ENCODE results near the gene TEF.

TEF gene

DNA sequence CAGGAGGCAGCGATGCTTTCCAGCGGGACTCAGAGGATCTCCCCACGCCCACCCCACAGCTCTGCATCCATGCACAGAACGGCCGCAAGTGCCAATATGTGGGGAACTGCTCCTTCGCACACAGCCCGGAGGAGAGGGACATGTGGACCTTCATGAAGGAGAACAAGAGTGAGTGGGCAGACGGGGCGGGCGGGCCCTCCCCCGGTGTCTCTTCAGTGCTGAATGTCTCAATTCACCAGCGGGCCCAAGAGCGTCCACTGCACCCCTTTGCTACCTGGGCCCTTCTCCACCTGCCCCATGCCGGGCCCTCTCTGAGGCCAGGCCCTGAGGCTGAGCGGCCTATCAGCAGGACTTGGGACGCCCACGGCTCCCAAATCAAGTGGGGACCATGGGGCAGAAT is 25.8 kb upstream of the TEF start:
- Histone ChIP-seq H3K4me1 (no peaks in the 10 kb centered on the region), H3K4me3 (no peak overlapping the region), H3K27ac (no peak overlapping the region), H3K36me3 (peaks cover 52 to 82% (median 79%) of the 10 kb centered on the region in 3 donors), H3K9me3 (no peaks in the 10 kb centered on the region), H3K27me3 (no peaks in the 10 kb centered on the region)
- TF ChIP-seq, protein P1, sequence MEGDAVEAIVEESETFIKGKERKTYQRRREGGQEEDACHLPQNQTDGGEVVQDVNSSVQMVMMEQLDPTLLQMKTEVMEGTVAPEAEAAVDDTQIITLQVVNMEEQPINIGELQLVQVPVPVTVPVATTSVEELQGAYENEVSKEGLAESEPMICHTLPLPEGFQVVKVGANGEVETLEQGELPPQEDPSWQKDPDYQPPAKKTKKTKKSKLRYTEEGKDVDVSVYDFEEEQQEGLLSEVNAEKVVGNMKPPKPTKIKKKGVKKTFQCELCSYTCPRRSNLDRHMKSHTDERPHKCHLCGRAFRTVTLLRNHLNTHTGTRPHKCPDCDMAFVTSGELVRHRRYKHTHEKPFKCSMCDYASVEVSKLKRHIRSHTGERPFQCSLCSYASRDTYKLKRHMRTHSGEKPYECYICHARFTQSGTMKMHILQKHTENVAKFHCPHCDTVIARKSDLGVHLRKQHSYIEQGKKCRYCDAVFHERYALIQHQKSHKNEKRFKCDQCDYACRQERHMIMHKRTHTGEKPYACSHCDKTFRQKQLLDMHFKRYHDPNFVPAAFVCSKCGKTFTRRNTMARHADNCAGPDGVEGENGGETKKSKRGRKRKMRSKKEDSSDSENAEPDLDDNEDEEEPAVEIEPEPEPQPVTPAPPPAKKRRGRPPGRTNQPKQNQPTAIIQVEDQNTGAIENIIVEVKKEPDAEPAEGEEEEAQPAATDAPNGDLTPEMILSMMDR (IDR thresholded peaks at IDR 0.05) = no peak
- intact Hi-C loops (cut with DNase I; ENCODE audit: low total_unique reads) = no loop called here
- no peak for DNase-seq

DNA sequence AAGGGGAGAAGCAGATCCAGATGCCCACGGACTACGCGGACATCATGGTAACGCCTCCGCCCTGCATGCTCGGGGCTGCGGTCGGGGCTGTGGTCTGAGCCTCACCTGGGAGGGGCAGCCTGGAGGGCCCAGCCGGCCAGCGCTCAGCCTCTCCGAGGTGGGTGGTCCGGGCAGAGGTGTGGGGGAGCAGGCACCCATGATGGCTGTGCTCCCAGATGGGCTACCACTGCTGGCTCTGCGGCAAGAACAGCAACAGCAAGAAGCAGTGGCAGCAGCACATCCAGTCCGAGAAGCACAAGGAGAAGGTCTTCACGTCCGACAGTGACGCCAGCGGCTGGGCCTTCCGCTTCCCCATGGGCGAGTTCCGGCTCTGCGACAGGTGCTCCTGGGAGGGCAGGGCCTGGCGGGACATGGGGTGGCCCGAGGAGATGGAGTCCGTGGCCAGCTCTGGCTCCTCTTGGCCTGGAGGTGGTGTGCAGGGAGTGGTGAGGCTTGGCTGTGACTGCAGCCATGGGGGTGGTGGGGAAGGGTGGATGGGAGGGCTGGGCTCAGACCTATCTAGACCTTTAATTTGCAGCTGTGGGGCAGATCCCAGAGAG is 25.2 kb upstream of the TEF start:
- Histone ChIP-seq H3K4me1 (no peaks in the 10 kb centered on the region), H3K27ac (no peak overlapping the region), H3K36me3 (peaks cover 48 to 75% (median 73%) of the 10 kb centered on the region in 3 donors), H3K9me3 (no peaks in the 10 kb centered on the region), H3K4me3 (no peak overlapping the region), H3K27me3 (no peaks in the 10 kb centered on the region)
- TF ChIP-seq, protein P1 (IDR thresholded peaks at IDR 0.05) = no peak
- intact Hi-C loops (cut with DNase I; ENCODE audit: low total_unique reads) = no loop called here
- DNase-seq = no peak

DNA sequence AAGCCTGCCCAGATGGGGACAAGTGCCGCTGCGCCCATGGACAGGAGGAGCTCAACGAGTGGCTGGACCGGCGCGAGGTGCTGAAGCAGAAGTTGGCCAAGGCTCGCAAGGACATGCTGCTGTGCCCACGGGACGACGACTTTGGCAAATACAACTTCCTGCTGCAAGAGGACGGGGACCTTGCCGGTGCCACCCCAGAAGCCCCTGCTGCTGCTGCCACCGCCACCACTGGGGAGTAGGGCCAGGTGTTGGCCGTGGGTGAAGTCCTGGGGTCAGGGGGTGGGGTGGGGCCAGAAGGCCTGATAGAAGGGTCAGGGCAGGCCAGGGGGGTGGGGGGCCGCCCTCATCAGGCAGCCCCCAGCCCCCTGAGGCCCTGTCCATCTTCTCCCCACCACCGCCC is 24.6 kb upstream of the TEF start:
- Histone ChIP-seq H3K27ac (no peak overlapping the region), H3K36me3 (peaks cover 46 to 69% (median 67%) of the 10 kb centered on the region in 3 donors), H3K9me3 (no peaks in the 10 kb centered on the region), H3K4me3 (no peak overlapping the region), H3K4me1 (no peaks in the 10 kb centered on the region), H3K27me3 (no peaks in the 10 kb centered on the region)
- DNase-seq = no peak
- TF ChIP-seq, protein P1 (IDR thresholded peaks at IDR 0.05) = no peak
- intact Hi-C loops (cut with DNase I; ENCODE audit: low total_unique reads) = no loop called here

DNA sequence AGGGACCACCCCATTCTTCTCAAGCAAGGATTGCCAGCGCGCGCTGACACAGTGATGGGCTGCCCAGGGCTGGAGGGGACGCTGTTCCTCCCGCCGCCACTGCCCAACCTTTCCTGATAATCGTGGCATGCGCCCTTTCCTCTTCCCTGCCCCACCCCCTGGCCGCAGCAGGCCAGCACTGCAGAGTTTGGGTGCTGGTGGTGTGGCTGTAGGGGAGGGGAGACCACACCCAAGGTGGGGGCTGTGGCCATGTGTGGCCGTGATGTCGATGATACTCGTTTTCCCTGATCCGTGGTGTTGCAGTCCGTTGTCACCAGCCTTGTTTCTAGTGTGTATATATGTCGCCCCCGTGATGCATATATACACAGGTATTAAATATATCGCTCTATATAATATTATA is 22.8 kb upstream of the TEF start:
- TF ChIP-seq, protein P1 (IDR thresholded peaks at IDR 0.05) = no peak
- intact Hi-C loops (cut with DNase I; ENCODE audit: low total_unique reads) = no loop called here
- DNase-seq = no peak
- Histone ChIP-seq H3K9me3 (no peaks in the 10 kb centered on the region), H3K27me3 (no peaks in the 10 kb centered on the region), H3K4me3 (no peak overlapping the region), H3K4me1 (no peaks in the 10 kb centered on the region), H3K36me3 (peaks cover 31 to 51% (median 50%) of the 10 kb centered on the region in 3 donors), H3K27ac (no peak overlapping the region)

DNA sequence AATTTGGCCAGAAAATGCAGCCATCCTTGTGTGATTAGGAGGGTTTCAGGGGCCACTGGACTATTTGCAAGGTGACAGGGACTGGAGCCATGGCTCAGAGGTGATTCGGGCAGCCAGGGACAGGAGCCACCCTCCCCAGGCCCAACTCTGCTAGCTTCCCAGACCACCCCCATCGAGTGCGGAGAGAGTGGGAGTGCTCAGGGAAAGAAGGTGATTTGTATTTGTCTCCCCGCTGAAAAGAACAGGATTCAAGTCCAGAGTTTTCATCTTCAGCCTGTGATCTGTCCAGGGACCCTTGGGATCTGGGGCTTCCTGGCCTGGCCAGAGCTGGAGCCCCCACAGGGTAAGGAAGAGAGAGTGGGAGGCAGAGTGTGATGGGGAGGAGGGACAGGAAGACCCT is 22.4 kb upstream of the TEF start:
- intact Hi-C loops (cut with DNase I; ENCODE audit: low total_unique reads) = no loop called here
- TF ChIP-seq, protein P1 (IDR thresholded peaks at IDR 0.05) = no peak
- Histone ChIP-seq H3K4me1 (no peaks in the 10 kb centered on the region), H3K36me3 (peaks cover 28 to 47% (median 45%) of the 10 kb centered on the region in 3 donors), H3K27ac (no peak overlapping the region), H3K4me3 (no peak overlapping the region), H3K9me3 (no peaks in the 10 kb centered on the region), H3K27me3 (no peaks in the 10 kb centered on the region)
- DNase-seq = no peak

DNA sequence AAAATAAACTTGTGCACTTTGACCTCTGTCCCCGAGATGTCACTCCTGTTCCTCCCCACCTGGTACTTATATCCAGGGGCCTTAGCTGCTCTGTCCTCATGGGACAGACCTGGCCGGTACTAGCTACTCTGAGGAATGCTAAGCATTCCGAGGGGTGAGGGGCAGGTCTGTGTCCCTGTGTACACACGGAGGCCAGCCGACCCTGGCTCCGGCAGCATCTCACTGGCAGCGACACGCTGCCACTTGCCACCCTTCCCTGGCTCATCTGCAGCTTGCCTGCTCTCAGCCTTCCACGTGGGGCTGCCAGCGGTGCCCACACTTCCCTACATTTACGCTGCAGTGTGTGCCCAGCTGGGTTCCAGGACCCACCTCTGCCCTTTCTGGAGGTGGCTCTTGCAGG is 21.6 kb upstream of the TEF start:
- TF ChIP-seq, protein P1 (IDR thresholded peaks at IDR 0.05) = no peak
- no peak overlapping the region for H3K4me3 ChIP-seq
- intact Hi-C loops (cut with DNase I; ENCODE audit: low total_unique reads) = loop anchor here (10.0 kb wide), 1 partner anchor 55 kb away; the partner anchor contains the start of gene ZC3H7B
- peaks cover 23 to 39% (median 38%) of the 10 kb centered on the region in 3 donors for H3K36me3 ChIP-seq
- H3K27me3 ChIP-seq = no peaks in the 10 kb centered on the region
- no peaks in the 10 kb centered on the region for H3K4me1 ChIP-seq
- H3K9me3 ChIP-seq = no peaks in the 10 kb centered on the region
- DNase-seq = no peak
- H3K27ac ChIP-seq = no peak overlapping the region

Measured in tibial artery (tissue), 4 donors.